HCT116 (cell line): ENCODE measurements around the gene TACC2. TPM values are rescaled to one million over a fixed set of nuclear protein-coding genes. Genes with fewer than 3 reads are reported as not detected.

ENCODE experiments used
- ATAC-seq: fragments of 200-7000 bp; cut with Tn5 transposase; 2 replicates; pipeline ENCODE4 v1.9.1; 2020; ENCODE audit warnings: mild to moderate bottlenecking, moderate library complexity
- BruUV-seq: library from RNA; stranded (reverse); fragments of 400-500 nt; replicated peaks from 2 replicates; lab custom pipeline; 2021; lab: Mats Ljungman, UMichigan
- CTCF ChIA-PET: fragments of 300-600 bp; sonication (Branson Sonifier 250); formaldehyde crosslinking; loops from one replicate; lab custom pipeline; 2021; ENCODE audit warnings: antibody characterized with exemption; lab: Charles Lee
- POLR2A ChIA-PET: fragments of 300-600, 350-600 bp; sonication (Branson Sonifier 250); formaldehyde crosslinking; loops from one replicate; lab custom pipeline; 2021; ENCODE audit warnings: antibody characterized with exemption; lab: Charles Lee
- RAD21 ChIA-PET, 2 experiments: fragments of 300-600 bp; sonication (Branson Sonifier 250); formaldehyde crosslinking; loops; one replicate each; lab custom pipeline; 2023; ENCODE audit warnings: low total read pairs in 2 of 2; ENCODE audit not compliant: uncharacterized antibody in 2 of 2, unreplicated experiment in 2 of 2, low non-redundant PET in 1 of 2; lab: Charles Lee
- DNase-seq: peaks from one replicate; pipeline ENCODE4 v3.0.0-alpha.2; 2010; ENCODE audit warnings: low read depth, low spot score
- H2AFZ ChIP-seq: fragments of 200-600 bp; shearing (Covaris generic), sonication (generic); 2 replicates; pipeline ENCODE4 v1.6.1; 2017; ENCODE audit warnings: low read depth, mixed run types, mixed read lengths, antibody characterized with exemption, low read length; ENCODE audit not compliant: poor library complexity, severe bottlenecking
- H3K27ac ChIP-seq: 2 replicates; pipeline ENCODE4 v1.5.1; 2012; ENCODE audit warnings: low read depth, low read length
- H3K27me3 ChIP-seq: fragments of 200-600 bp; sonication (generic); 2 replicates; pipeline ENCODE4 v1.6.1; 2016; ENCODE audit warnings: mixed run types, low read length, mixed read lengths; ENCODE audit not compliant: insufficient read depth
- H3K36me3 ChIP-seq, 2 experiments: fragments of 200-500 bp in 1 of 2; fragments of 200-600 bp in 1 of 2; sonication (Bioruptor generic) in 1 of 2; sonication (generic) in 1 of 2; 2 replicates each; pipeline versions ENCODE4 v1.5.1 to v1.6.1; 2014 to 2016; ENCODE audit warnings: low read length in 2 of 2, inconsistent platforms in 1 of 2, mixed read lengths in 1 of 2, mixed run types in 1 of 2; ENCODE audit not compliant: insufficient read depth in 2 of 2, control insufficient read depth in 1 of 2
- H3K4me1 ChIP-seq, 2 experiments: fragments of 200-600 bp in 1 of 2; sonication (generic) in 1 of 2; 2 replicates each; pipeline versions ENCODE4 v1.5.1 to v1.6.1; 2012 to 2017; ENCODE audit warnings: low read length in 2 of 2, inconsistent platforms in 1 of 2, mild to moderate bottlenecking in 1 of 2, mixed read lengths in 1 of 2, mixed run types in 1 of 2, moderate library complexity in 1 of 2; ENCODE audit not compliant: insufficient read depth in 2 of 2, control insufficient read depth in 1 of 2
- H3K4me2 ChIP-seq: fragments of 200-600 bp; sonication (generic); 2 replicates; pipeline ENCODE4 v1.6.1; 2017; ENCODE audit warnings: mixed run types, low read length, mixed read lengths
- H3K4me3 ChIP-seq, 2 experiments: fragments of 200-600 bp in 1 of 2; sonication (generic) in 1 of 2; replicated peaks in 1 of 2; 2 replicates each; pipeline ENCODE4 v1.5.1; 2011 to 2016; ENCODE audit warnings: low read length in 2 of 2, control low read depth in 1 of 2, low read depth in 1 of 2, mild to moderate bottlenecking in 1 of 2, mixed read lengths in 1 of 2, mixed run types in 1 of 2
- H3K79me2 ChIP-seq: fragments of 200-600 bp; sonication (generic); 2 replicates; pipeline ENCODE4 v1.6.1; 2017; ENCODE audit warnings: mild to moderate bottlenecking, mixed run types, low read length, moderate library complexity, mixed read lengths; ENCODE audit not compliant: insufficient read depth
- H3K9ac ChIP-seq: fragments of 200-600 bp; sonication (generic); 2 replicates; pipeline ENCODE4 v1.6.1; 2016; ENCODE audit warnings: low read length, mixed read lengths
- H3K9me2 ChIP-seq: fragments of 200-600 bp; sonication (generic), shearing (Covaris generic); 2 replicates; pipeline ENCODE4 v1.6.1; 2017; ENCODE audit warnings: mixed run types, mild to moderate bottlenecking, moderate library complexity; ENCODE audit not compliant: insufficient read depth
- H3K9me3 ChIP-seq, 2 experiments: fragments of 200-500 bp in 1 of 2; fragments of 200-600 bp in 1 of 2; sonication (Bioruptor generic) in 1 of 2; sonication (generic) in 1 of 2; 2 replicates each; pipeline ENCODE4 v1.6.1; 2014 to 2017; ENCODE audit warnings: low read length in 2 of 2, mixed read lengths in 2 of 2, inconsistent platforms in 1 of 2, low read depth in 1 of 2, mild to moderate bottlenecking in 1 of 2, mixed run types in 1 of 2, moderate library complexity in 1 of 2; ENCODE audit not compliant: control insufficient read depth in 1 of 2, insufficient read depth in 1 of 2
- H4K20me1 ChIP-seq: fragments of 200-600 bp; sonication (generic), shearing (Covaris generic); 2 replicates; pipeline ENCODE4 v1.6.1; 2017; ENCODE audit warnings: mixed run types, mild to moderate bottlenecking, moderate library complexity; ENCODE audit not compliant: insufficient read depth
- CBX3 ChIP-seq: IDR thresholded peaks from 2 replicates; pipeline ENCODE4 v1.6.1; 2012; ENCODE audit warnings: low read depth
- EZH2 ChIP-seq: fragments of 200-600 bp; sonication (generic); IDR thresholded peaks from 2 replicates; pipeline ENCODE4 v1.6.1; 2017; ENCODE audit warnings: antibody characterized with exemption, mixed run types
- POLR2A ChIP-seq: IDR thresholded peaks from 2 replicates; pipeline ENCODE4 v1.7.0; 2011; ENCODE audit warnings: borderline replicate concordance; ENCODE audit not compliant: insufficient read depth, insufficient read length; ENCODE audit errors: extremely low read depth
- POLR2AphosphoS5 ChIP-seq: IDR thresholded peaks from 2 replicates; pipeline ENCODE4 v1.6.1; 2011; ENCODE audit warnings: mild to moderate bottlenecking, low read depth, low read length, moderate library complexity
- SP1 ChIP-seq: IDR thresholded peaks from 2 replicates; pipeline ENCODE4 v1.6.1; 2012; ENCODE audit warnings: low read depth
- SRF ChIP-seq: IDR thresholded peaks from 2 replicates; pipeline ENCODE4 v1.6.1; 2012; ENCODE audit warnings: low read depth
- TCF7L2 ChIP-seq: IDR thresholded peaks from 2 replicates; pipeline ENCODE4 v1.7.0; 2011; ENCODE audit warnings: borderline replicate concordance, inconsistent platforms; ENCODE audit not compliant: insufficient read depth, insufficient read length; ENCODE audit errors: extremely low read depth
- intact Hi-C: fragments of 100-400 bp; cut with micrococcal nuclease; formaldehyde crosslinking; loops from 2 replicates; pipeline ENCODE4 v1.10.0; 2022
- total RNA-seq: library from RNA; stranded (reverse); gene quantifications from one replicate; pipeline ENCODE4 v1.2.1, GENCODE V29; 2021; ENCODE audit not compliant: unreplicated experiment
- TF ChIP-seq, protein P1 (sequence below): IDR thresholded peaks from 2 replicates; pipeline ENCODE4 v1.6.1; 2012
- TF ChIP-seq, protein P2 (sequence below): IDR thresholded peaks from 2 replicates; pipeline ENCODE4 v1.6.1; 2012
- TF ChIP-seq, protein P3 (sequence below): IDR thresholded peaks from 2 replicates; pipeline ENCODE4 v1.6.1; 2012; ENCODE audit warnings: low read depth

TACC2 gene
- total RNA-seq, 1 experiment from 2014 or later, result 38.6 TPM

DNA sequence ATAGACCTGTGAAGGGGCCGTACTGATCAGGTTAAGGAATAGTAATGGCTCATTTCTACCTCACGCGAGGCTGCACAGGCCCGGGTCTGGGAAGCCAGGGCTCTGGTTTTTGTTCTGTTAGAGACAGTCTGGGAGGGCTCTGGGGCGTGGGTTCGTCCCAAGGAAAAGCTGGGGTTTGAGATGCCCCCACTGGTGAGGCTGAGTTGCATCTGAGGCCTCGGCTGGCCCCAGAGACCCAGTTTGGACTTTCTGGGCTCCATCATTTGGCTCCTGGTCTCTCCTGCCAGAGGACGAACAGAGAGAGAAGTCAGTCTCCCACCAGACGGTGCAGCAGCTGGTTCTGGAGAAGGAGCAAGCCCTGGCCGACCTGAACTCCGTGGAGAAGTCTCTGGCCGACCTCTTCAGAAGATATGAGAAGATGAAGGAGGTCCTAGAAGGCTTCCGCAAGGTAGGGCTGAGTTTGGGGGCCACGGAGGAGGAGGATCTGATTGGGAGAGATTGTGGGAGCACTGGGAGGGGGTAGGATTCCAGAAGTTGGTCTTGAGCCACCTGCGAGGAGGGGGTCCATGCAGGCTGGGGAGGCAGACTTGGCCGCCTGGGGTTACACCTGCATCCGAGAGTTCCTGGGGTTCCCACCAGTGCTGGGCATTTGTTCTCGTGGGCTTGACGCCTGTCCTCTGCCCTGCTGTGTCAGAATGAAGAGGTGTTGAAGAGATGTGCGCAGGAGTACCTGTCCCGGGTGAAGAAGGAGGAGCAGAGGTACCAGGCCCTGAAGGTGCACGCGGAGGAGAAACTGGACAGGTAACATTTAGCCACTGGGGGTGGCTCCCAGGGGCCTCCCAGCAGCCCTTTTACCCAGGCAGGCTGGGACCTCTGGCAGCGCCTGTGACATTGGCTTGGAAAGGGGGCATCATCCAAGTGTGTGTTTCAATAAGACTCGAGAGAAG lies 259.7 kb downstream of the TACC2 start:
- Histone ChIP-seq H4K20me1 (no peaks in the 10 kb centered on the region), H3K4me2 (no peak overlapping the region), H3K36me3 (no peaks in the 10 kb centered on the region), H3K4me1 (no peaks in the 10 kb centered on the region), H3K9ac (no peak overlapping the region), H3K27ac (no peak overlapping the region), H3K9me2 (no peaks in the 10 kb centered on the region), H2AFZ (no peak overlapping the region), H3K4me3 (no peak overlapping the region), H3K9me3 (no peaks in the 10 kb centered on the region), H3K79me2 (no peaks in the 10 kb centered on the region), H3K27me3 (no peaks in the 10 kb centered on the region)
- intact Hi-C loops, result no loop called here
- DNase-seq, result no peak
- TF ChIP-seq, protein P1, sequence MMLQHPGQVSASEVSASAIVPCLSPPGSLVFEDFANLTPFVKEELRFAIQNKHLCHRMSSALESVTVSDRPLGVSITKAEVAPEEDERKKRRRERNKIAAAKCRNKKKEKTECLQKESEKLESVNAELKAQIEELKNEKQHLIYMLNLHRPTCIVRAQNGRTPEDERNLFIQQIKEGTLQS, result no peak
- no peak for TF ChIP-seq POLR2AphosphoS5
- no peak for TF ChIP-seq TCF7L2
- TF ChIP-seq EZH2, result no peak
- TF ChIP-seq, protein P2, sequence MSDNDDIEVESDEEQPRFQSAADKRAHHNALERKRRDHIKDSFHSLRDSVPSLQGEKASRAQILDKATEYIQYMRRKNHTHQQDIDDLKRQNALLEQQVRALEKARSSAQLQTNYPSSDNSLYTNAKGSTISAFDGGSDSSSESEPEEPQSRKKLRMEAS, result no peak
- no peak for TF ChIP-seq SP1
- TF ChIP-seq, protein P3, sequence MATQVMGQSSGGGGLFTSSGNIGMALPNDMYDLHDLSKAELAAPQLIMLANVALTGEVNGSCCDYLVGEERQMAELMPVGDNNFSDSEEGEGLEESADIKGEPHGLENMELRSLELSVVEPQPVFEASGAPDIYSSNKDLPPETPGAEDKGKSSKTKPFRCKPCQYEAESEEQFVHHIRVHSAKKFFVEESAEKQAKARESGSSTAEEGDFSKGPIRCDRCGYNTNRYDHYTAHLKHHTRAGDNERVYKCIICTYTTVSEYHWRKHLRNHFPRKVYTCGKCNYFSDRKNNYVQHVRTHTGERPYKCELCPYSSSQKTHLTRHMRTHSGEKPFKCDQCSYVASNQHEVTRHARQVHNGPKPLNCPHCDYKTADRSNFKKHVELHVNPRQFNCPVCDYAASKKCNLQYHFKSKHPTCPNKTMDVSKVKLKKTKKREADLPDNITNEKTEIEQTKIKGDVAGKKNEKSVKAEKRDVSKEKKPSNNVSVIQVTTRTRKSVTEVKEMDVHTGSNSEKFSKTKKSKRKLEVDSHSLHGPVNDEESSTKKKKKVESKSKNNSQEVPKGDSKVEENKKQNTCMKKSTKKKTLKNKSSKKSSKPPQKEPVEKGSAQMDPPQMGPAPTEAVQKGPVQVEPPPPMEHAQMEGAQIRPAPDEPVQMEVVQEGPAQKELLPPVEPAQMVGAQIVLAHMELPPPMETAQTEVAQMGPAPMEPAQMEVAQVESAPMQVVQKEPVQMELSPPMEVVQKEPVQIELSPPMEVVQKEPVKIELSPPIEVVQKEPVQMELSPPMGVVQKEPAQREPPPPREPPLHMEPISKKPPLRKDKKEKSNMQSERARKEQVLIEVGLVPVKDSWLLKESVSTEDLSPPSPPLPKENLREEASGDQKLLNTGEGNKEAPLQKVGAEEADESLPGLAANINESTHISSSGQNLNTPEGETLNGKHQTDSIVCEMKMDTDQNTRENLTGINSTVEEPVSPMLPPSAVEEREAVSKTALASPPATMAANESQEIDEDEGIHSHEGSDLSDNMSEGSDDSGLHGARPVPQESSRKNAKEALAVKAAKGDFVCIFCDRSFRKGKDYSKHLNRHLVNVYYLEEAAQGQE, result no peak
- TF ChIP-seq SRF, result no peak
- no peak for TF ChIP-seq POLR2A
- no peak for TF ChIP-seq CBX3
- no TSS peak for BruUV-seq
- ATAC-seq, result no peak
- ChIA-PET POLR2A (no interaction called here), RAD21 (no interaction called here), CTCF (no interaction called here)
